A549 treated with CpdA at 1 μM for 4 hours (cell line): Measurements from ENCODE around the gene GJE1. TPM values are rescaled to one million over a fixed set of nuclear protein-coding genes. Genes with fewer than 3 reads are reported as not detected.

Experiments used
- total RNA-seq: library from RNA; stranded (reverse); fragments of 200-300 nt; extraction: Qiagen RNA extraction; gene quantifications from 5 replicates; pipeline ENCODE4 v1.2.3, GENCODE V29; 2022; ENCODE audit warnings: low read depth

The GJE1 gene, protein sequence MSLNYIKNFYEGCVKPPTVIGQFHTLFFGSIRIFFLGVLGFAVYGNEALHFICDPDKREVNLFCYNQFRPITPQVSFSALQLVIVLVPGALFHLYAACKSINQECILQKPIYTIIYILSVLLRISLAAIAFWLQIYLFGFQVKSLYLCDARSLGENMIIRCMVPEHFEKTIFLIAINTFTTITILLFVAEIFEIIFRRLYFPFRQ
- not detected in 5 replicates for total RNA-seq

DNA sequence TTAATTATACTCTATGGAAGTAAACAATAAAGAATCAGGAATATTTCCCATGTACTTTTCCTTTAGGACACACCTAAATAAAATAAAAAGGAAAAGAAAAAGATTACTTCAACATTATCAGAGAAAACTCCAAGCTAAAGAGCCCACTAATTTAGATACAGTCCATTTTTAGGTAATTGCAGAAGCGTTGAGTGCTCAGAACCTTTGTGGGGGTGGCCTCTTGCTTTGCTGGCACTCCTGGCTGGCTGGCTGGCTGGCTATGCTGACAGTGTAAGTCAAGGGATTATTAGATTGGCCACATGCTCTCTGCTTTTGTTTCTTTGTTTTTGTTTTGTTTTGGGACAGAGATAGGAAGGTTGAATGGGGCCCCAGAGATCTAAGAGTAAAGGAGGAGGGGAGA lies at the start of gene GJE1:
TSS of gene GJE1 (plus strand) at position 301 of the 400 bp plus-strand sequence. CDS start 234 bp downstream, outside the sequence.

DNA sequence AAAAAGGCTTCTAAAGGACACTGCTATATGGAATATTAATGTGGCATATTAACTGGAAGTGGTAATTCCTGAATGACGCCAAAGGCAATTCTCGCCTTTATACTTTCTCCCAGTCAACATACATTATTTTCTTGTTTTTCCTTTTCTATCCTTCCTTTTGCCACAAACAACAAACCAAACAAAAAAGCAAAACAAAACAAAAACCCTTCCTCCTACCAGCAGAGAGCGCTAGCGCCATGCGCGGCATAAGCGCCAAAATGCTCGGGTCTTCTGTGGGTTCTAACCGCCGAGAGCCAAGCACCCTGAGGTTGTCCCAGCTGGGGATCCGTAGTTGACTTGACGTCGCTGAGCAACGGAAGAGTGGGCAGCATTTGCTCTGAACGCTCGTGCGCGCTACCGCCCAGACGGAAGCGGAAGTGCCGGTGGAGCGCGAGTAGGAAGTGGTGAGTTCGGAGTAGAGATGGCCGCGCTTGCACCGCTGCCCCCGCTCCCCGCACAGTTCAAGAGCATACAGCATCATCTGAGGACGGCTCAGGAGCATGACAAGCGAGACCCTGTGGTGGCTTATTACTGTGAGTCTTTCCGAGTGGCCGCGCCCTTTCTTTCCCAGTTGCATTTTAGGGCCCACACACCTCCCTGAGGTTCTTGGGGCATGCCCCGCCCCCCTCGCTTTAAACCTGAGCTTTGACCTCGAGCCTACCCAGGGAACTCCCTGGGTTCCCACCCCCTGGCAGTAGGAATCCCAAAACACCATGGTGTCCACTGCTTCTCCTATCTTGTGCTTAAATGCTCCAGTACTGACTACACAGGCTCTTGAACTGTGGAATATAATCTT lies 14.3 kb downstream of the GJE1 start, which contains the start of the genes NMBR and VTA1:
TSS of gene NMBR (minus strand) at position 295 of the 835 bp plus-strand sequence. CDS start 58,464 bp downstream, outside the sequence.
TSS of gene VTA1 (plus strand) at position 436 of the 835 bp plus-strand sequence. CDS start at position 461, 25 bp downstream.

Other genes with a start within 250 kb of the GJE1 start
- gene NMBR, start 14.2 kb downstream of the GJE1 start, total RNA-seq: not detected in 5 replicates
- 41.6 to 47.8 TPM (median 43.0 TPM) in 5 replicates for gene VTA1, start 14.3 kb downstream of the GJE1 start, total RNA-seq
- gene ADGRG6, start 169.1 kb downstream of the GJE1 start, total RNA-seq: 38.4 to 54.0 TPM (median 50.2 TPM) in 5 replicates